ENCODE measurements around the gene ABCA9.

DNA sequence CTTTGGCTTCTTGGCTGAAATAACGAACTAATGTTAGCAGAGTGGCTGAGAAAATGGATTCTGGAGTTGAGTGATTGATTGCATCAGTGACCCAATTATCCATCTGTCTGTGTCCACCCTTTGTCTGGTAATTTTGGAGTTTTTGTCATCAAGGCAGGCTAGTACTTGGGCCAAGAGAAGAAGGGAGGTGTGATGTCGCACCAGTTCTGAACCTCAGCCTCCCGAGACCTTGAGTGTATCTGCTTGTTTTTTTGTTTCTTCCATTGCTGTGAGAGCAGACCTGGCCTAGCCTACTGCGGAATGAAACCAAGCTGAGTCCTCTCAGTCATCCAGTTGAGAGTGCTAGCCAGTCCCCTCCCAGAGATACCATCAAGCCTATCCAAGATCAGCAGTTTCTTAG lies 110.0 kb downstream of the ABCA9 start:
- TF ChIP-seq, protein P1, sequence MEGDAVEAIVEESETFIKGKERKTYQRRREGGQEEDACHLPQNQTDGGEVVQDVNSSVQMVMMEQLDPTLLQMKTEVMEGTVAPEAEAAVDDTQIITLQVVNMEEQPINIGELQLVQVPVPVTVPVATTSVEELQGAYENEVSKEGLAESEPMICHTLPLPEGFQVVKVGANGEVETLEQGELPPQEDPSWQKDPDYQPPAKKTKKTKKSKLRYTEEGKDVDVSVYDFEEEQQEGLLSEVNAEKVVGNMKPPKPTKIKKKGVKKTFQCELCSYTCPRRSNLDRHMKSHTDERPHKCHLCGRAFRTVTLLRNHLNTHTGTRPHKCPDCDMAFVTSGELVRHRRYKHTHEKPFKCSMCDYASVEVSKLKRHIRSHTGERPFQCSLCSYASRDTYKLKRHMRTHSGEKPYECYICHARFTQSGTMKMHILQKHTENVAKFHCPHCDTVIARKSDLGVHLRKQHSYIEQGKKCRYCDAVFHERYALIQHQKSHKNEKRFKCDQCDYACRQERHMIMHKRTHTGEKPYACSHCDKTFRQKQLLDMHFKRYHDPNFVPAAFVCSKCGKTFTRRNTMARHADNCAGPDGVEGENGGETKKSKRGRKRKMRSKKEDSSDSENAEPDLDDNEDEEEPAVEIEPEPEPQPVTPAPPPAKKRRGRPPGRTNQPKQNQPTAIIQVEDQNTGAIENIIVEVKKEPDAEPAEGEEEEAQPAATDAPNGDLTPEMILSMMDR (IDR thresholded peaks at IDR 0.05), result no peak
- TF ChIP-seq SIN3A (IDR thresholded peaks at IDR 0.05; ENCODE audit: borderline replicate concordance, insufficient read depth, low read depth, low read length), result no peak
- no peak for TF ChIP-seq TCF7L2 (IDR thresholded peaks at IDR 0.05; ENCODE audit: low read depth, low read length)
